ENCODE results near the gene GJB2. TPM values are rescaled to one million over a fixed set of nuclear protein-coding genes. Genes with fewer than 3 reads are reported as not detected.

The GJB2 gene
- total RNA-seq, 1 experiment from 2014 or later = 5.5 TPM

DNA sequence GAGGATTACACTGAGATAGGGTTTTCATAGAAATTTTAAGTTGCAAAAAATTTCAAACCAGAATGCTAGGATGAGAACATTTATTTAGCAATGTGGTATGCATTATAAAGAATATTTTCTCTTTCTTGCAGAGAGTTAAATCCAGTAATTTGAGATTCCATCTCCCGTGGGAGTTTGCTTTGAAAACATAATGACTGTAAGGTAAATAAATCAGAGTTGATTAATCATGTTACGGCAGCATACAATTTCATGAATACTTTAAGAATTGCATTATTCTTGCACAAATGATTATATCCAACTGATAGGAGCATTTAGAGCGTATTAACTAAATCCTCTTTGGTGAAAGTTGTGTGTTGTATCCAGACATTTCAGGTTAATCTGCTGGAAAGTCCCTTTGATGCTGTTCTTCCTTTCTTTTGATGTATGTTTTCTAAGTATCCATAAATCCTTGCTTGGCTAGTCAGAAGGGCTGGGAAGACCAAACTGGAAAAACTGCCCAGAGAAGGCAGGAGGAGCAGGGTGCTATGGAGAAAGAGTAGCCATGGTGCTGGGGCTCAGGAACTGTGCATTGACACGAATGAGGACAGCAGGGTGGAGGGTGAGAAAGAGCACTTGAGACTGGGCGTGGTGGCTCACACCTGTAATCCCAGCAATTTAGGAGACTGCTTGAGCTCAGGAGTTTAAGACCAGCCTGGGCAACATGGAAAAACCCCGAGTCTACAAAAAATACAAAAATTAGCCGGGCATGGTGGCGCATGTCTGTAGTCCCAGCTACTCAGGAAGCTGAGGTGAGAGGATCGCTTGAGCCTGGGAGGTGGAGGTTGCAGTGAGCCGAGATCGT, 27.1 kb downstream of the GJB2 start:
- H4K20me1 ChIP-seq (ENCODE audit: insufficient read depth) = no peaks in the 10 kb centered on the region
- H3K27me3 ChIP-seq (ENCODE audit: insufficient read depth, low read depth) = no peaks in the 10 kb centered on the region
- H2AFZ ChIP-seq = no peak overlapping the region
- ChIA-PET POLR2A (ENCODE audit: unreplicated experiment) (no interaction called here), CTCF (interaction anchor here (0.6 kb wide), 1 partner anchor 85 kb away, joined by 3 read pairs; no protein-coding TSS in a partner anchor)
- H3K9me3 ChIP-seq (ENCODE audit: insufficient read depth, low read depth) = no peaks in the 10 kb centered on the region
- H3K4me1 ChIP-seq (replicated peaks; ENCODE audit: insufficient read depth) = no peaks in the 10 kb centered on the region; the same call in 1 of the 2 replicates
- H3K79me2 ChIP-seq (ENCODE audit: low read depth) = no peaks in the 10 kb centered on the region
- no peak for TF ChIP-seq EZH2 (IDR thresholded peaks at IDR 0.05; ENCODE audit: low read depth)
- TF ChIP-seq, protein P1, sequence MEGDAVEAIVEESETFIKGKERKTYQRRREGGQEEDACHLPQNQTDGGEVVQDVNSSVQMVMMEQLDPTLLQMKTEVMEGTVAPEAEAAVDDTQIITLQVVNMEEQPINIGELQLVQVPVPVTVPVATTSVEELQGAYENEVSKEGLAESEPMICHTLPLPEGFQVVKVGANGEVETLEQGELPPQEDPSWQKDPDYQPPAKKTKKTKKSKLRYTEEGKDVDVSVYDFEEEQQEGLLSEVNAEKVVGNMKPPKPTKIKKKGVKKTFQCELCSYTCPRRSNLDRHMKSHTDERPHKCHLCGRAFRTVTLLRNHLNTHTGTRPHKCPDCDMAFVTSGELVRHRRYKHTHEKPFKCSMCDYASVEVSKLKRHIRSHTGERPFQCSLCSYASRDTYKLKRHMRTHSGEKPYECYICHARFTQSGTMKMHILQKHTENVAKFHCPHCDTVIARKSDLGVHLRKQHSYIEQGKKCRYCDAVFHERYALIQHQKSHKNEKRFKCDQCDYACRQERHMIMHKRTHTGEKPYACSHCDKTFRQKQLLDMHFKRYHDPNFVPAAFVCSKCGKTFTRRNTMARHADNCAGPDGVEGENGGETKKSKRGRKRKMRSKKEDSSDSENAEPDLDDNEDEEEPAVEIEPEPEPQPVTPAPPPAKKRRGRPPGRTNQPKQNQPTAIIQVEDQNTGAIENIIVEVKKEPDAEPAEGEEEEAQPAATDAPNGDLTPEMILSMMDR (conservative IDR thresholded peaks at IDR 0.05) = no peak
- peak in 1 of 2 experiments; percentile 37 for DNase-seq
- no TSS peak for BruUV-seq (replicated peaks)
- H3K4me3 ChIP-seq = no peak overlapping the region
- H3K9me2 ChIP-seq (ENCODE audit: insufficient read depth) = no peaks in the 10 kb centered on the region
- intact Hi-C loops (cut with micrococcal nuclease; ENCODE audit: unreplicated experiment) = no loop called here
- no peak overlapping the region for H3K27ac ChIP-seq
- H3F3A ChIP-seq (ENCODE audit: insufficient read depth, low read depth) = no peaks in the 10 kb centered on the region; the same call in 1 of the 2 replicates
- H3K4me2 ChIP-seq = 0 out of 2 replicates have a peak overlapping the region, but pooled peaks have one; percentile 0
- no peaks in the 10 kb centered on the region for H3K36me3 ChIP-seq (ENCODE audit: low read depth)

DNA sequence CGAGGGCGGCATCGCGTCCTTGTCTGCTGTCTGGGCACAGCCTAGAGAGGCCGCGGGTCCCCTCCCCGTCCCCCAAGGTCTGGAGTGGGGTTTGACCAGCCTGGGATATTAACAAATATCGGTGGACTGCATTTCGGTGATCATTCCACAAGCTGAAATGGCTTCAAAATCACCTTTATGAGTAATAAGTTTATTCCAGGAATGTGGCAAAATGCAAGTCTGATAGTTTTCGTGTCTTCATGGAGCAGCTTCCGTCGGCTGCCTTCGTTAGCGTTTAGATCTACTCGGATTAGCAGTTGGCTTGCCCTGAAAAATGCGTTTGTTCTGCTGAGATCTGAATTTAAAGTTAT, 30.8 kb downstream of the GJB2 start:
- no TSS peak for BruUV-seq (replicated peaks)
- no peak overlapping the region for H3K4me2 ChIP-seq
- H3K4me3 ChIP-seq = no peak overlapping the region
- H2AFZ ChIP-seq = no peak overlapping the region
- H3K27ac ChIP-seq = no peak overlapping the region
- no peak for TF ChIP-seq EZH2 (IDR thresholded peaks at IDR 0.05; ENCODE audit: low read depth)
- TF ChIP-seq, protein P1 (conservative IDR thresholded peaks at IDR 0.05) = no peak
- no peaks in the 10 kb centered on the region for H3K36me3 ChIP-seq (ENCODE audit: low read depth)
- no peaks in the 10 kb centered on the region; the same call in 1 of the 2 replicates for H3F3A ChIP-seq (ENCODE audit: insufficient read depth, low read depth)
- peaks cover 10% of the 10 kb centered on the region; the same call in 1 of the 2 replicates for H3K27me3 ChIP-seq (ENCODE audit: insufficient read depth, low read depth)
- no peaks in the 10 kb centered on the region for H4K20me1 ChIP-seq (ENCODE audit: insufficient read depth)
- H3K9me2 ChIP-seq (ENCODE audit: insufficient read depth) = no peaks in the 10 kb centered on the region
- no peaks in the 10 kb centered on the region for H3K9me3 ChIP-seq (ENCODE audit: insufficient read depth, low read depth)
- no peak for DNase-seq
- ChIA-PET CTCF (interaction anchor here (0.7 kb wide), 1 partner anchor 52 kb away, joined by 5 read pairs; no protein-coding TSS in a partner anchor), POLR2A (ENCODE audit: unreplicated experiment) (no interaction called here)
- H3K4me1 ChIP-seq (replicated peaks; ENCODE audit: insufficient read depth) = peaks cover 4% of the 10 kb centered on the region; the same call in 1 of the 2 replicates
- intact Hi-C loops (cut with micrococcal nuclease; ENCODE audit: unreplicated experiment) = loop anchor here (5.0 kb wide), 2 partner anchors 35 to 180 kb away; no protein-coding TSS in a partner anchor
- no peaks in the 10 kb centered on the region for H3K79me2 ChIP-seq (ENCODE audit: low read depth)

DNA sequence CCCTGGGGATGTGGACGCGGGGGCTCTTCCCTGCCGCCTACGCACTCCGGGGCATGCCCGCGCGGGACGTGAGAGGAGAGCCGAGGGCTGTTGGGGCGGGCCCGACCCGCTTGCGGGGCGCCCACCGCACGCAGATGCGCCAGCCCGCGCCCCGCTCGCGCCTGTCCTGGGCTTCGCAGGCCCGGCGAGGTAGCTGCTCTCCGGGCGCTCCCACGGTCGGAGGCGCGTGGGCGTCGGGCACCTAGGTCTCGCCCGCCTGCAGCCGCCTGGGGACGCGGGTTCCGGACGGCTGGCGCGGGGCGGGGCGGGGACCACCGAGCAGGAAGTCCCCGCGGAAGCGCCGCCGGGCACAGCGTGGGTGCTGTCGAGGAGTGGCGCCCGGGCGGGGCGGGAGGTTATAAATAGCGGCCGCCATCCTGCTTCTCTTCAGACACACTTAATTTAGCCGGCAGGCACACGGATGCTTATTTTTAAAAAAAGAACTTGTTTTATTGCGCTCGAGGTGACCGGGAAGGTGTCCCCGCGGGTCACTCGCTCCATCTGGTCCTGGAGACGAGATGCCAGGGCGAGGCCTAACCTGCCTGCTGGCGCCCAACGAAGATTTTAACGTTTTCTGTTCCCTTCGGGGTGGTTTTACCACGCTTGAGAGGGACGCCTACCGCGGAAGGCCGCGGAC, 31.3 kb downstream of the GJB2 start:
- Histone ChIP-seq H4K20me1 (ENCODE audit: insufficient read depth) (no peaks in the 10 kb centered on the region), H3K27me3 (ENCODE audit: insufficient read depth, low read depth) (peaks cover 10% of the 10 kb centered on the region; the same call in 1 of the 2 replicates), H2AFZ (no peak overlapping the region), H3K4me1 (replicated peaks; ENCODE audit: insufficient read depth) (peaks cover 4% of the 10 kb centered on the region; the same call in 1 of the 2 replicates), H3K79me2 (ENCODE audit: low read depth) (no peaks in the 10 kb centered on the region), H3K9me2 (ENCODE audit: insufficient read depth) (no peaks in the 10 kb centered on the region), H3K4me2 (no peak overlapping the region; the same call in 1 of the 2 replicates), H3K36me3 (ENCODE audit: low read depth) (no peaks in the 10 kb centered on the region), H3F3A (ENCODE audit: insufficient read depth, low read depth) (no peaks in the 10 kb centered on the region; the same call in 1 of the 2 replicates), H3K4me3 (no peak overlapping the region), H3K9me3 (ENCODE audit: insufficient read depth, low read depth) (no peaks in the 10 kb centered on the region), H3K27ac (no peak overlapping the region)
- TF ChIP-seq EZH2 (IDR thresholded peaks at IDR 0.05; ENCODE audit: low read depth) = no peak
- TF ChIP-seq, protein P1 (conservative IDR thresholded peaks at IDR 0.05) = no peak
- no TSS peak for BruUV-seq (replicated peaks)
- intact Hi-C loops (cut with micrococcal nuclease; ENCODE audit: unreplicated experiment) = loop anchor here (5.0 kb wide), 2 partner anchors 34 to 179 kb away; no protein-coding TSS in a partner anchor
- DNase-seq = no peak
- ChIA-PET POLR2A (ENCODE audit: unreplicated experiment) (no interaction called here), CTCF (interaction anchor here (0.7 kb wide), 1 partner anchor 52 kb away, joined by 5 read pairs; no protein-coding TSS in a partner anchor)

Measured in PC-9 (cell line).